Measurements from ENCODE around the gene TYW1. TPM values are rescaled to one million over a fixed set of nuclear protein-coding genes. Genes with fewer than 3 reads are reported as not detected.
A peak's percentile ranks its signal among the peaks of the same experiment; 100 is the strongest.

TYW1 gene
- total and polyA plus RNA-seq, 12 donors: 6.7 to 15.1 (median 9.4) TPM

GRCh38 chr7:66952343-66953043, 44.1 kb upstream of the TYW1 start:
- Histone ChIP-seq H3K4me1 (peaks cover 0 to 8% (median 0%) of the 10 kb centered on the region in 9 donors), H3K36me3 (peaks cover 0 to 100% (median 67%) of the 10 kb centered on the region in 9 donors), H3K4me3 (no peak overlapping the region), H3K27ac (peak overlapping the region in 1 of 10 donors; percentile 6), H3K9me3 (no peaks in the 10 kb centered on the region), H3K27me3 (no peaks in the 10 kb centered on the region)
- TF ChIP-seq CTCF (IDR thresholded peaks at IDR 0.05): no peak
- 76 to 78% methylated on average over 11 of the region's 11 CpGs for WGBS, 2 donors
- DNase-seq (no peak), ATAC-seq (peak in 2 of 8 donors; percentile 35 to 72)
- intact Hi-C loops (cut with DNase I): no loop called here

GRCh38 chr7:66953044-66953427, 43.6 kb upstream of the TYW1 start:
- WGBS, 2 donors: 90 to 94% methylated on average over 5 of the region's 5 CpGs
- peaks cover 0 to 100% (median 69%) of the 10 kb centered on the region in 9 donors for H3K36me3 ChIP-seq
- peaks cover 0 to 14% (median 0%) of the 10 kb centered on the region in 9 donors for H3K4me1 ChIP-seq
- no peaks in the 10 kb centered on the region for H3K9me3 ChIP-seq
- peak overlapping the region in 1 of 10 donors; percentile 6 for H3K27ac ChIP-seq
- intact Hi-C loops (cut with DNase I): no loop called here
- no peaks in the 10 kb centered on the region for H3K27me3 ChIP-seq
- ATAC-seq (no peak), DNase-seq (no peak)
- TF ChIP-seq CTCF (IDR thresholded peaks at IDR 0.05): no peak
- no peak overlapping the region for H3K4me3 ChIP-seq

DNA sequence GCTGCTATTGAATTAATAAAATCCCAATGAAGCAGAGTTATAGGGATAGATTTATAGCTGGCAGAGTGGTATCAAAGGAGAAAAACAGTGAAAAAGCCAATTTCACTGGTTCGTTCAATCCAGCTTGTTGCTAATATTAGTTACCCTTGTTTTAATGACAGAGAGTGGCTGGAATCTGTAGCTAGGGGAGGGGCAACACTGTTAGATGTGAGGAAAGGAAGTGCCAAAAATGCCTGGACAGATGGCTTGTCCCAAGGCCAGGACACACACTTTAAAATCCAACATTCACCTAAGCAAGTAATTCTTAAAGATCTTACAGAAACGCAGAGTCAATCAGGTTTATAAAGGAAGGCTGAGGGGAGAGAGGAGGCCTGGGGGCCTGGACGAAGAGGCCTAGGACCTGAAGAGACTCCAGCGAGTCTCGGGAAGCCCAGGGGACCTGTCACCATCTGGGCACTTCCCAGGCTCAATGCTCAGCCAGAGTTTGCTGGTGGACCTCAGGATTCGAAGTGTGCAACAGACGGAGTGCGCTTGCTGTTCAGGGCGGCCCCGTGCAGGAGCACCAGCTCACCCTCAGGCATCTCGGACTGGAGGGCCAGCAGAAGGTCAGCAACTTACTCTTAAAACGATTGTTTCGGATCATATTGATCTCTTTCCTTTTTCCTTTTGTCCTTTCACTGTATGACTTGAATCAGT, 38.9 kb upstream of the TYW1 start:
- no peak for DNase-seq
- TF ChIP-seq CTCF (IDR thresholded peaks at IDR 0.05): no peak
- intact Hi-C loops (cut with DNase I): no loop called here
- peak in 6 of 8 donors; percentile 34 to 79 (median 52) for ATAC-seq
- Histone ChIP-seq H3K4me3 (no peak overlapping the region), H3K36me3 (peaks cover 0 to 85% (median 31%) of the 10 kb centered on the region in 9 donors), H3K9me3 (no peaks in the 10 kb centered on the region), H3K27ac (peak overlapping the region in 5 of 10 donors; percentile 4 to 49 (median 23)), H3K4me1 (peaks cover 0 to 12% (median 0%) of the 10 kb centered on the region in 9 donors), H3K27me3 (no peaks in the 10 kb centered on the region)
- 71% methylated on average over 13 of the region's 13 CpGs for WGBS, 2 donors

DNA sequence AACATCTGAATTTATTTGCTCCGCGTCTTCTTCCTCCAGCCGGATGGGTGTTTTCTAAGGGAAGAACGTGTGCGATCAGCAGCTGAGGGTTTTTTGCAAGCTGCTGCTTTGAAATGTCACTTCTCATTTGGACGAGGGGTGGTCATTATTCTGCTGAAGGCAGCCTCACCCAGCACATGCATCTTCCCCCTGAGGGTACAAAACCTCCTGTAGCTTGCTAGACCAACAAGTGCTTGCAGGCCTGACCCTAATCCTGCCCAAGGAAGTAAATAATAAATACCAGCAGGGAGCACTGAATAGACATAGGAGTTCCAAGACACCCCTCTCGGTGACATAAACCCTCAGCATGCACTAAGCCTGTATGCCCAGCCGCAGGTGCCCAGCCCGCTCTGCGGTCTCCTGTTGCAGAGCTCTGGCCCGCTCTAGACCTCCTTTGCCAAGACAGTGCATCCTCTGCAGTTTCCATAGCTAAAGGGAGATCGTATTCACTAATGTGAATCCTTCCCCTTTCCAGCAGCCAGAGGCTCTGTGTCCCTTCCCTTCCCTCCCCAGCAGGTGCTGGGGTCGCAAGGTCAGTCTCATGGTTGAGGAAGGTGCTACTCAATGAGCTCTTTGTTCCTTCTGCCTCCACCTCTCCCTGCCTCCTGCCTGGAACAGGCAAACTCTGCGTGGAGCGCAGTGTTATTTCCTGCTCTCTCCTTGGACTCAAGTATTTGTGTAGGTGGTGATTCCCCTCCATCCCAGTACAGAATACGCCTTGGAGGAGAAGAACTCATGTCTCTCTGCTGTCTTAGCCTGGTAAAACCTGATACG, 37.9 kb upstream of the TYW1 start:
- ATAC-seq: no peak
- no peak overlapping the region for H3K27ac ChIP-seq
- 95% methylated on average over 17 of the region's 17 CpGs for WGBS, 2 donors

More for the DNA sequence above, 37.9 kb upstream of the TYW1 start:
- no peak for TF ChIP-seq CTCF (IDR thresholded peaks at IDR 0.05)
- no peaks in the 10 kb centered on the region for H3K9me3 ChIP-seq
- no peak for DNase-seq
- no peaks in the 10 kb centered on the region for H3K27me3 ChIP-seq
- peaks cover 0 to 12% (median 0%) of the 10 kb centered on the region in 9 donors for H3K4me1 ChIP-seq
- no peak overlapping the region for H3K4me3 ChIP-seq
- intact Hi-C loops (cut with DNase I): no loop called here
- peaks cover 0 to 75% (median 25%) of the 10 kb centered on the region in 9 donors for H3K36me3 ChIP-seq
